ENCODE results near the gene WWOX. TPM values are rescaled to one million over a fixed set of nuclear protein-coding genes. Genes with fewer than 3 reads are reported as not detected.
A peak's percentile ranks its signal among the peaks of the same experiment; 100 is the strongest.

The WWOX gene
- total and polyA plus RNA-seq, 2 experiments from 2014 or later, result 17.0 to 39.8 TPM

DNA sequence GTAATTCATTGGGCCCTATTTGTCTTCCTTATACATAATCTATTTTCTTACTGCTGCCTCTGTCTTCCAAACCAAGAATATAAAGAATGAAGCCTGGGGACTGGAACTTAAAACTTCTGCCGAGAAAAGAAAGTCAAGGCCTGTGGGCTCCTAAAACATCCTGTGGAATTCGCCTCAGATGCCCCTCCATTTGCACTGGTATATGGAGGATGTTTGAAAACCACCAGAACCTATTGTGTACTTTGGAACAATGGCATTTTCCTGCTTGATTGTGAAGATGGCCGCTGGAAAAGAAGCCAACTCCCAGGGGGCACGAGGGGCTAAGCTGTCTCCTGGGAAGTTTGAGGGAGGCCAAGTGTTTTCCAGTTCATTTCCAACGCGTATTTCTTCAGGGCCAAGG lies 122.4 kb downstream of the WWOX start:
- Histone ChIP-seq H4K20me1 (ENCODE audit: insufficient read depth, poor library complexity, severe bottlenecking) (no peaks in the 10 kb centered on the region), H2AFZ (no peak overlapping the region), H3K4me3 (no peak overlapping the region), H3K4me1 (ENCODE audit: insufficient read depth) (no peaks in the 10 kb centered on the region), H3K9me3 (ENCODE audit: low read depth) (no peaks in the 10 kb centered on the region), H3K9me2 (replicated peaks; ENCODE audit: insufficient read depth) (no peaks in the 10 kb centered on the region), H3K27me3 (no peaks in the 10 kb centered on the region), H3K27ac (no peak overlapping the region), H3K79me2 (no peaks in the 10 kb centered on the region), H3K4me2 (no peak overlapping the region), H3K36me3 (replicated peaks; ENCODE audit: insufficient read depth, low read depth) (no peaks in the 10 kb centered on the region)
- TF ChIP-seq EZH2phosphoT487 (IDR thresholded peaks at IDR 0.05; ENCODE audit: low read depth, severe bottlenecking, unreplicated experiment) (no peak), EZH2 (IDR thresholded peaks at IDR 0.05; ENCODE audit: borderline replicate concordance) (no peak)
- TF ChIP-seq, protein P1, sequence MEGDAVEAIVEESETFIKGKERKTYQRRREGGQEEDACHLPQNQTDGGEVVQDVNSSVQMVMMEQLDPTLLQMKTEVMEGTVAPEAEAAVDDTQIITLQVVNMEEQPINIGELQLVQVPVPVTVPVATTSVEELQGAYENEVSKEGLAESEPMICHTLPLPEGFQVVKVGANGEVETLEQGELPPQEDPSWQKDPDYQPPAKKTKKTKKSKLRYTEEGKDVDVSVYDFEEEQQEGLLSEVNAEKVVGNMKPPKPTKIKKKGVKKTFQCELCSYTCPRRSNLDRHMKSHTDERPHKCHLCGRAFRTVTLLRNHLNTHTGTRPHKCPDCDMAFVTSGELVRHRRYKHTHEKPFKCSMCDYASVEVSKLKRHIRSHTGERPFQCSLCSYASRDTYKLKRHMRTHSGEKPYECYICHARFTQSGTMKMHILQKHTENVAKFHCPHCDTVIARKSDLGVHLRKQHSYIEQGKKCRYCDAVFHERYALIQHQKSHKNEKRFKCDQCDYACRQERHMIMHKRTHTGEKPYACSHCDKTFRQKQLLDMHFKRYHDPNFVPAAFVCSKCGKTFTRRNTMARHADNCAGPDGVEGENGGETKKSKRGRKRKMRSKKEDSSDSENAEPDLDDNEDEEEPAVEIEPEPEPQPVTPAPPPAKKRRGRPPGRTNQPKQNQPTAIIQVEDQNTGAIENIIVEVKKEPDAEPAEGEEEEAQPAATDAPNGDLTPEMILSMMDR (IDR thresholded peaks at IDR 0.05; ENCODE audit: poor library complexity), result no peak
- DNase-seq (ENCODE audit: low spot score), result no peak
- 84% methylated on average over 6 of the region's 6 CpGs for WGBS (ENCODE audit: low lambda C conversion rate, missing lambda C conversion rate)

DNA sequence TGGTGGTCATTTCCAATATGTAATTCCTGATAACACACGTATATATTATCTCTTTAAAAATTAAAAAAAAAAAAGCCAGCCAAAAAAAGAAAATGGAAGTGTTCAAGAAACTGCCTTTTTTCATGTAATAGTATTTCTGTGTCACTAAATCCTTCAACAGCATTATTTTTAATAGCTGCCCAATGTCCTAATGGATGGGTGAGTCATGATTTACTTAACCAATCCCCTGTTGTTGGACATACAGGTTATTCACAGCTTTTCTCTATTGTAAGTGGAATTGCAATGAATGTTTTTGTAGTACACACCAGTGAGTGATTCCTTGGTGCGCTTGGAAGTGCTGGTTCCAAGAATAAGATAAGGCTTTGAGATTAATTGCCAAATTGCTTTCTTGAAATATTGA lies 124.9 kb downstream of the WWOX start:
- Histone ChIP-seq H3K9me3 (ENCODE audit: low read depth) (no peaks in the 10 kb centered on the region), H3K79me2 (no peaks in the 10 kb centered on the region), H3K9me2 (replicated peaks; ENCODE audit: insufficient read depth) (no peaks in the 10 kb centered on the region), H4K20me1 (ENCODE audit: insufficient read depth, poor library complexity, severe bottlenecking) (no peaks in the 10 kb centered on the region), H3K27ac (no peak overlapping the region), H3K4me2 (no peak overlapping the region), H3K4me1 (ENCODE audit: insufficient read depth) (no peaks in the 10 kb centered on the region), H3K4me3 (no peak overlapping the region), H2AFZ (no peak overlapping the region), H3K36me3 (replicated peaks; ENCODE audit: insufficient read depth, low read depth) (no peaks in the 10 kb centered on the region), H3K27me3 (no peaks in the 10 kb centered on the region)
- 97% methylated on average over 2 of the region's 2 CpGs for WGBS (ENCODE audit: low lambda C conversion rate, missing lambda C conversion rate)
- DNase-seq (ENCODE audit: low spot score), result no peak
- TF ChIP-seq, protein P1 (IDR thresholded peaks at IDR 0.05; ENCODE audit: poor library complexity), result no peak
- no peak for TF ChIP-seq EZH2phosphoT487 (IDR thresholded peaks at IDR 0.05; ENCODE audit: low read depth, severe bottlenecking, unreplicated experiment)
- no peak for TF ChIP-seq EZH2 (IDR thresholded peaks at IDR 0.05; ENCODE audit: borderline replicate concordance)

DNA sequence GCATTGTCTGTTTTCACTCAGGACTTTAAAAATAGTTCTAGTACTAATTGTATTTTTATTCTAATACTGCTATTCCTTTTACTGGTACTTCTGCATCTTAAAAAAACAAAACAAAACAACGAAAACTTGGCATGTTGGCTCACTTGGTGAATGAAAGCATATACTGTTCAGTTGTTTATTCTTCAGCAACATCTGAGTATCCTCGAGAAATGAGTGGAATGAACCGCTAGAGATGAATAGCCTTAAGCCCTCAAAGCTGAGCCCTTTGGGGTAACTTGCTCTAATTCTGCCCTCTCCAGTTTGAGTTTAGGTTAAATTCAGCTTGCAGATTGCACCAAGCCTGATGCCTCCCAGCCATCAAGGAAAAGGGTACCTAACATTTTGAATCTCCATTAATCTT lies 126.5 kb downstream of the WWOX start:
- Histone ChIP-seq H3K9me2 (replicated peaks; ENCODE audit: insufficient read depth) (no peaks in the 10 kb centered on the region), H4K20me1 (ENCODE audit: insufficient read depth, poor library complexity, severe bottlenecking) (no peaks in the 10 kb centered on the region), H3K79me2 (no peaks in the 10 kb centered on the region), H3K36me3 (replicated peaks; ENCODE audit: insufficient read depth, low read depth) (no peaks in the 10 kb centered on the region), H3K9me3 (ENCODE audit: low read depth) (no peaks in the 10 kb centered on the region), H3K27ac (no peak overlapping the region), H3K4me3 (no peak overlapping the region), H2AFZ (no peak overlapping the region), H3K27me3 (no peaks in the 10 kb centered on the region), H3K4me2 (no peak overlapping the region), H3K4me1 (ENCODE audit: insufficient read depth) (peaks cover 4% of the 10 kb centered on the region)
- 56% methylated on average over 3 of the region's 3 CpGs for WGBS (ENCODE audit: low lambda C conversion rate, missing lambda C conversion rate)
- TF ChIP-seq, protein P1 (IDR thresholded peaks at IDR 0.05; ENCODE audit: poor library complexity), result no peak
- TF ChIP-seq EZH2phosphoT487 (IDR thresholded peaks at IDR 0.05; ENCODE audit: low read depth, severe bottlenecking, unreplicated experiment), result no peak
- TF ChIP-seq EZH2 (IDR thresholded peaks at IDR 0.05; ENCODE audit: borderline replicate concordance), result no peak
- DNase-seq (ENCODE audit: low spot score), result no peak

DNA sequence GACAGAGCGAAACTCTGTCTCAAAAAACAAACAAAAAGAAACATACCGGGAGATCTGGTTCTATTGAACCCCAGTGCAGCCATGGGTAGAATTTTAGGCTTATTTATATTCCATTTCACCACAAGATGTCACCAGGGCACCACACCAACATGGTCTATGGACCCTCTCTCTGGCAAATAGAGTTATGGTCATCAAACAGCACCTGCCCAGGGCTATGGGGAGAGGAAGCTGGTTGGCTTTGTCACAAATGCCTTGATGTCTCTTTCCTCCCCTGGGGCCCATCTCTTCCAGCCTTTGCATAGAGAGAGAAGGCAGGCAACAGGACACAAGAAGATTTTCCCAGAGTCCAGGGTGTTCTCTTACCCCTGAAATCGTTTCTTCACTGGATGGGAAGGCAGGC lies 128.4 kb downstream of the WWOX start:
- H3K9me2 ChIP-seq (replicated peaks; ENCODE audit: insufficient read depth), result no peaks in the 10 kb centered on the region

More for the DNA sequence above, 128.4 kb downstream of the WWOX start:
- Histone ChIP-seq H3K4me2 (no peak overlapping the region), H3K36me3 (replicated peaks; ENCODE audit: insufficient read depth, low read depth) (no peaks in the 10 kb centered on the region), H3K27ac (no peak overlapping the region), H3K4me3 (no peak overlapping the region), H4K20me1 (ENCODE audit: insufficient read depth, poor library complexity, severe bottlenecking) (no peaks in the 10 kb centered on the region), H3K4me1 (ENCODE audit: insufficient read depth) (peaks cover 12% of the 10 kb centered on the region), H2AFZ (no peak overlapping the region), H3K9me3 (ENCODE audit: low read depth) (no peaks in the 10 kb centered on the region), H3K79me2 (no peaks in the 10 kb centered on the region), H3K27me3 (no peaks in the 10 kb centered on the region)
- no peak for DNase-seq (ENCODE audit: low spot score)
- TF ChIP-seq EZH2phosphoT487 (IDR thresholded peaks at IDR 0.05; ENCODE audit: low read depth, severe bottlenecking, unreplicated experiment), result no peak
- TF ChIP-seq, protein P1 (IDR thresholded peaks at IDR 0.05; ENCODE audit: poor library complexity), result peak; percentile 39
- 86% methylated on average over 3 of the region's 3 CpGs for WGBS (ENCODE audit: low lambda C conversion rate, missing lambda C conversion rate)

Measured in hepatocyte (in vitro differentiated cells).